ENCODE results near the gene RDH14. TPM values are rescaled to one million over a fixed set of nuclear protein-coding genes. Genes with fewer than 3 reads are reported as not detected.

The RDH14 gene
- total and polyA plus RNA-seq, 2 of the 4 experiments (the other 2 are of a cell fraction) = 11.9 to 12.2 TPM

DNA sequence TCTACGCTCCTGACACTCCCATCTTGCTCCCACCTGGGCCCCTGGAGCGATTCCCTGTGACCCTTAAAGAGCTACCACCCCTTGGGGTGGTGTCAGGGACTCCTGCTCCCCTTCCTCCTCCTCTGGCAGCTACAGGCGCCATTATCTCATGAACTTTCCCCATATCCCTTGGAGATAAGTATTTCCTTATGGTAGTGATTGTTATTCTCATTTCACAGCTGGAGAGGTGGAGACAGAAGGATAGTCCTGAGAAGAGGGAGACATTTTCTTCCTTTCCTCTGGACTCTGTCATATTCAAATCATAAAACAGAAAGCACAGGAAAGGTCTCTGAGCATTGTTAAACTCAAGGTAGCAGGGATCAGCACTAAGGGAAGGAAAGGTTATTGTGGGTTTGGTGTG, 34.6 kb downstream of the RDH14 start:
- TF ChIP-seq, protein P1, sequence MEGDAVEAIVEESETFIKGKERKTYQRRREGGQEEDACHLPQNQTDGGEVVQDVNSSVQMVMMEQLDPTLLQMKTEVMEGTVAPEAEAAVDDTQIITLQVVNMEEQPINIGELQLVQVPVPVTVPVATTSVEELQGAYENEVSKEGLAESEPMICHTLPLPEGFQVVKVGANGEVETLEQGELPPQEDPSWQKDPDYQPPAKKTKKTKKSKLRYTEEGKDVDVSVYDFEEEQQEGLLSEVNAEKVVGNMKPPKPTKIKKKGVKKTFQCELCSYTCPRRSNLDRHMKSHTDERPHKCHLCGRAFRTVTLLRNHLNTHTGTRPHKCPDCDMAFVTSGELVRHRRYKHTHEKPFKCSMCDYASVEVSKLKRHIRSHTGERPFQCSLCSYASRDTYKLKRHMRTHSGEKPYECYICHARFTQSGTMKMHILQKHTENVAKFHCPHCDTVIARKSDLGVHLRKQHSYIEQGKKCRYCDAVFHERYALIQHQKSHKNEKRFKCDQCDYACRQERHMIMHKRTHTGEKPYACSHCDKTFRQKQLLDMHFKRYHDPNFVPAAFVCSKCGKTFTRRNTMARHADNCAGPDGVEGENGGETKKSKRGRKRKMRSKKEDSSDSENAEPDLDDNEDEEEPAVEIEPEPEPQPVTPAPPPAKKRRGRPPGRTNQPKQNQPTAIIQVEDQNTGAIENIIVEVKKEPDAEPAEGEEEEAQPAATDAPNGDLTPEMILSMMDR (conservative IDR thresholded peaks at IDR 0.05; ENCODE audit: low read depth, low read length) = no peak
- TF ChIP-seq MAFK (IDR thresholded peaks at IDR 0.05; ENCODE audit: low read depth, low read length) (no peak), BHLHE40 (IDR thresholded peaks at IDR 0.05; ENCODE audit: low read depth, low read length) (no peak), POLR2A (IDR thresholded peaks at IDR 0.05; ENCODE audit: low read depth, low read length) (no peak), CEBPB (IDR thresholded peaks at IDR 0.05; ENCODE audit: low read depth, low read length) (no peak), SMC3 (IDR thresholded peaks at IDR 0.05; ENCODE audit: low read depth, low read length) (no peak), RFX5 (IDR thresholded peaks at IDR 0.05; ENCODE audit: low read depth, low read length) (no peak), RAD21 (IDR thresholded peaks at IDR 0.05; ENCODE audit: low read length) (no peak), RCOR1 (IDR thresholded peaks at IDR 0.05; ENCODE audit: insufficient replicate concordance, low read length) (no peak), NFE2L2 (IDR thresholded peaks at IDR 0.05; ENCODE audit: low read depth, low read length) (no peak), MXI1 (IDR thresholded peaks at IDR 0.05; ENCODE audit: borderline replicate concordance, low read depth, low read length) (no peak)
- TF ChIP-seq, protein P2, sequence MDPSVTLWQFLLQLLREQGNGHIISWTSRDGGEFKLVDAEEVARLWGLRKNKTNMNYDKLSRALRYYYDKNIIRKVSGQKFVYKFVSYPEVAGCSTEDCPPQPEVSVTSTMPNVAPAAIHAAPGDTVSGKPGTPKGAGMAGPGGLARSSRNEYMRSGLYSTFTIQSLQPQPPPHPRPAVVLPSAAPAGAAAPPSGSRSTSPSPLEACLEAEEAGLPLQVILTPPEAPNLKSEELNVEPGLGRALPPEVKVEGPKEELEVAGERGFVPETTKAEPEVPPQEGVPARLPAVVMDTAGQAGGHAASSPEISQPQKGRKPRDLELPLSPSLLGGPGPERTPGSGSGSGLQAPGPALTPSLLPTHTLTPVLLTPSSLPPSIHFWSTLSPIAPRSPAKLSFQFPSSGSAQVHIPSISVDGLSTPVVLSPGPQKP (IDR thresholded peaks at IDR 0.05; ENCODE audit: borderline replicate concordance, low read depth, low read length) = no peak
- Histone ChIP-seq H3K23ac (ENCODE audit: low read depth, low read length) (no peak overlapping the region), H3K27me3 (ENCODE audit: control insufficient read depth, insufficient read depth, low read length) (no peaks in the 10 kb centered on the region), H3K9ac (ENCODE audit: low read depth, low read length) (no peak overlapping the region), H3K4ac (ENCODE audit: low read depth, low read length) (no peak overlapping the region), H3K4me1 (ENCODE audit: control insufficient read depth, insufficient read depth, low read length) (no peaks in the 10 kb centered on the region; the same call in none of the 2 replicates), H2AK5ac (ENCODE audit: low read depth, low read length) (no peak overlapping the region), H3K4me3 (ENCODE audit: insufficient read depth, low read depth, low read length) (no peak overlapping the region), H2AK9ac (replicated peaks; ENCODE audit: low read depth, low read length, poor library complexity) (no peak overlapping the region), H4K20me1 (ENCODE audit: insufficient read depth, low read length) (no peaks in the 10 kb centered on the region), H4K91ac (ENCODE audit: insufficient read depth, low read depth, low read length) (no peak overlapping the region), H3K36me3 (ENCODE audit: control insufficient read depth, insufficient read depth, low read length) (no peaks in the 10 kb centered on the region), H3K56ac (ENCODE audit: extremely low read depth, insufficient read depth, low read length) (no peak overlapping the region), H3K14ac (replicated peaks; ENCODE audit: low read depth, low read length) (no peak overlapping the region), H4K5ac (ENCODE audit: low read depth, low read length) (no peak overlapping the region), H2BK15ac (ENCODE audit: low read depth, low read length) (no peak overlapping the region), H4K8ac (ENCODE audit: low read depth in 2 of 2, low read length in 2 of 2) (no peak overlapping the region), H3K9me3 (ENCODE audit: control insufficient read depth, insufficient read depth, low read length) (no peaks in the 10 kb centered on the region), H2BK5ac (ENCODE audit: low read depth, low read length, poor library complexity, severe bottlenecking) (no peak overlapping the region), H3K27ac (ENCODE audit: insufficient read depth, low read length) (no peak overlapping the region), H3K9me1 (ENCODE audit: insufficient read depth, low read length) (no peaks in the 10 kb centered on the region), H2BK20ac (ENCODE audit: low read depth, low read length) (no peak overlapping the region), H3K18ac (ENCODE audit: low read depth, low read length) (no peak overlapping the region), H2BK120ac (ENCODE audit: low read depth, low read length) (no peak overlapping the region), H2AFZ (replicated peaks; ENCODE audit: low read length, poor library complexity) (no peak overlapping the region), H3K79me1 (ENCODE audit: low read depth in 1 of 2, low read length in 2 of 2) (no peaks in the 10 kb centered on the region), H3K4me2 (ENCODE audit: low read depth, low read length) (no peak overlapping the region)
- CTCF ChIA-PET = no interaction called here
- no TSS peak for BruUV-seq (replicated peaks)
- ATAC-seq (ENCODE audit: low read depth) = no peak
- dilution Hi-C loops (cut with HindIII; ENCODE audit: low sequenced_read_pairs, unreplicated experiment) (no loop called here), in situ Hi-C loops (cut with MboI; ENCODE audit: low sequenced_read_pairs) (no loop called here), intact Hi-C loops (cut with micrococcal nuclease) (loop anchor here (10.0 kb wide), 3 partner anchors 399 to 609 kb away; no protein-coding TSS in a partner anchor)
- WGBS, 2 experiments (ENCODE audit: extremely low coverage in 2 of 2, insufficient read length in 1 of 2) = no CpG with 5 or more reads among the region's 3 CpGs
- DNase-seq = no peak
- POLR2A ChIA-PET (ENCODE audit: unreplicated experiment) = no interaction called here

All from IMR-90 (cell line).